GM18873 (cell line): ENCODE data around the gene HOXD8.

Experiments used
- ATAC-seq: cut with Tn5 transposase; IDR thresholded peaks from one replicate; pipeline ENCODE4 v1.9.1; 2021; ENCODE audit warnings: mild to moderate bottlenecking, moderate library complexity, moderate number of reproducible peaks; ENCODE audit not compliant: unreplicated experiment, low FRiP score

HOXD8 gene

GRCh38 chr2:176169181-176169580, 39.7 kb downstream of the HOXD8 start:
- ATAC-seq, result no peak

- no peak for ATAC-seq
Measured at GRCh38 chr2:176169711-176170110, 40.2 kb downstream of the HOXD8 start.

GRCh38 chr2:176170602-176171305, 41.2 kb downstream of the HOXD8 start:
- ATAC-seq, result no peak

GRCh38 chr2:176171351-176172006, 42.0 kb downstream of the HOXD8 start:
- ATAC-seq, result no peak

GRCh38 chr2:176172007-176172894, 42.7 kb downstream of the HOXD8 start:
- ATAC-seq, result no peak

- no peak for ATAC-seq
Measured at GRCh38 chr2:176172895-176173566, 43.5 kb downstream of the HOXD8 start.

- ATAC-seq, result no peak
Measured at GRCh38 chr2:176173567-176174381, 44.3 kb downstream of the HOXD8 start.

- no peak for ATAC-seq
Measured at GRCh38 chr2:176174382-176174823, 44.9 kb downstream of the HOXD8 start.

- no peak for ATAC-seq
Measured at GRCh38 chr2:176174824-176175708, 45.6 kb downstream of the HOXD8 start.

- ATAC-seq, result no peak
Measured at GRCh38 chr2:176175709-176176607, 46.5 kb downstream of the HOXD8 start.

- ATAC-seq, result no peak
Measured at GRCh38 chr2:176177580-176178037, 48.1 kb downstream of the HOXD8 start.

- no peak for ATAC-seq
Measured at GRCh38 chr2:176178038-176178756, 48.7 kb downstream of the HOXD8 start.

GRCh38 chr2:176178757-176179295, 49.3 kb downstream of the HOXD8 start:
- ATAC-seq, result no peak

GRCh38 chr2:176181551-176181950, 52.0 kb downstream of the HOXD8 start:
- ATAC-seq, result no peak
